Osteoblast (primary cell): Measurements from ENCODE around the gene MAP6. TPM values are rescaled to one million over a fixed set of nuclear protein-coding genes. Genes with fewer than 3 reads are reported as not detected.

Source experiments
- DNase-seq: peaks from one replicate; pipeline ENCODE4 v3.0.0; 2011; ENCODE audit warnings: low spot score, mixed read lengths; ENCODE audit not compliant: insufficient read length; ENCODE audit errors: missing footprints
- H2AFZ ChIP-seq: 2 replicates; pipeline ENCODE4 v1.6.0; 2011; ENCODE audit warnings: mild to moderate bottlenecking, low read length
- H3K27ac ChIP-seq: 2 replicates; pipeline ENCODE4 v1.5.1; 2011; ENCODE audit warnings: mild to moderate bottlenecking, low read depth, low read length, moderate library complexity
- H3K27me3 ChIP-seq: 2 replicates; pipeline ENCODE4 v1.6.0; 2012; ENCODE audit warnings: mild to moderate bottlenecking, control low read depth, inconsistent platforms, low read length, moderate library complexity; ENCODE audit not compliant: insufficient read depth
- H3K36me3 ChIP-seq: 2 replicates; pipeline ENCODE4 v1.5.1; 2011; ENCODE audit warnings: mild to moderate bottlenecking, low read length, control low read depth, moderate library complexity; ENCODE audit not compliant: insufficient read depth
- H3K4me1 ChIP-seq: 2 replicates; pipeline ENCODE4 v1.5.1; 2011; ENCODE audit warnings: mild to moderate bottlenecking, low read length, control low read depth, moderate library complexity; ENCODE audit not compliant: insufficient read depth
- H3K4me2 ChIP-seq: 2 replicates; pipeline ENCODE4 v1.6.0; 2011; ENCODE audit warnings: mild to moderate bottlenecking, low read length; ENCODE audit not compliant: insufficient read depth
- H3K4me3 ChIP-seq: fragments of 200-600 bp; sonication (generic); 3 replicates; pipeline ENCODE4 v1.5.1; 2012; ENCODE audit warnings: mild to moderate bottlenecking, low read length, inconsistent platforms; ENCODE audit not compliant: insufficient read depth
- H3K79me2 ChIP-seq: 2 replicates; pipeline ENCODE4 v1.6.0; 2012; ENCODE audit warnings: mild to moderate bottlenecking, low read length, control low read depth, inconsistent platforms; ENCODE audit not compliant: insufficient read depth
- H3K9me3 ChIP-seq: 2 replicates; pipeline ENCODE4 v1.5.1; 2011; ENCODE audit warnings: low read depth, low read length, control low read depth
- H4K20me1 ChIP-seq: 2 replicates; pipeline ENCODE4 v1.6.0; 2012; ENCODE audit warnings: mild to moderate bottlenecking, low read length, control low read depth; ENCODE audit not compliant: insufficient read depth
- CTCF ChIP-seq: IDR thresholded peaks from 2 replicates; pipeline ENCODE4 v1.5.1; 2011; ENCODE audit warnings: mild to moderate bottlenecking, low read depth, low read length, moderate library complexity; ENCODE audit errors: extremely low read depth
- small RNA-seq: library from RNA; depleted of rRNA; stranded (forward); fragments of <200 nt; gene quantifications from one replicate; pipeline ENCODE3, GENCODE V24; 2012
- total RNA-seq: library from RNA; depleted of rRNA; stranded (reverse); fragments of >200 nt; gene quantifications from 2 replicates; pipeline ENCODE4 v1.2.3, GENCODE V29; 2012

Gene MAP6
- total RNA-seq, 1 donor, result 0.72 TPM

DNA sequence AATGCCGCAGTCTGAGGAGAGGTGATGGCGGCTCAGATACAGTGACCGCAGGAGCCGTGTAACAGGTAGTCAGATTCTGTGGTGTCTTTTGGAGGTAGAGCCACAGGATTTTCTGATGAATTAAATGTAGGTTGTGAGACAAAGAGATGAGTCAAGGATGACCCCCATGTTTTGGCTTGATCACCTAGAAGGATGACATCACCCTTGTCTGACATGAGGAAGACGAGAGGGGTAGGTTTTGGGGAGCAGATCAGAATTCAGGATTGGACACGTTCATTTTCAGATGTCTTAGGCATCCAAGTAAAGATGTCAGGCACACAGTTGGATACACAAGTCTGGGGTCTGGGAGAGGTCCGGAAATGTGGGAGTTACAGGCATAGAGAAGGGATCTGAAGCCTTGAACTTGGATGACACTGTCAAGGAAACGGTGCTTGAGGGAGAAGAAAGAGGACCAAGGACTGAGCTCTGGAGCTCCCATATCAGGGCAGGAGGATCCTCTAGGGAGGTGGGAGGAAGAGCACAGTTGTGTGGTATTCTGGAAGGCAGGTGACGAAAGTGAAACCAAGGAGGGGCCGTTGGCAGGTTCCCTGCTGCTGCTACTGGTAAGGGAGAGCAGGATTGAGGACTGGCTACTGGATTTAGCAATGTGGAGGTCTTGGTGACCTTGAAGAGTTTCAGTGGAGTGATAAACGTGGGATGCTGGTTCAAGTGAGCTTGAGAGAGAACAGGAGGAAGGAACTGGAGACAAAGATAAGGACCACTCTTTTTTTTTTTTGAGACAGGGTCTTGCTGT, 130.5 kb downstream of the MAP6 start:
- H3K4me3 ChIP-seq, result no peak overlapping the region
- peaks cover 6% of the 10 kb centered on the region for H3K4me1 ChIP-seq
- H3K4me2 ChIP-seq, result no peak overlapping the region
- H2AFZ ChIP-seq, result no peak overlapping the region
- H3K36me3 ChIP-seq, result no peaks in the 10 kb centered on the region
- H3K27ac ChIP-seq, result no peak overlapping the region
- no peaks in the 10 kb centered on the region for H3K9me3 ChIP-seq
- no peaks in the 10 kb centered on the region for H3K79me2 ChIP-seq
- peak; percentile 34 for DNase-seq
- no peaks in the 10 kb centered on the region for H4K20me1 ChIP-seq
- TF ChIP-seq CTCF, result no peak
- H3K27me3 ChIP-seq, result peaks cover 3% of the 10 kb centered on the region

DNA sequence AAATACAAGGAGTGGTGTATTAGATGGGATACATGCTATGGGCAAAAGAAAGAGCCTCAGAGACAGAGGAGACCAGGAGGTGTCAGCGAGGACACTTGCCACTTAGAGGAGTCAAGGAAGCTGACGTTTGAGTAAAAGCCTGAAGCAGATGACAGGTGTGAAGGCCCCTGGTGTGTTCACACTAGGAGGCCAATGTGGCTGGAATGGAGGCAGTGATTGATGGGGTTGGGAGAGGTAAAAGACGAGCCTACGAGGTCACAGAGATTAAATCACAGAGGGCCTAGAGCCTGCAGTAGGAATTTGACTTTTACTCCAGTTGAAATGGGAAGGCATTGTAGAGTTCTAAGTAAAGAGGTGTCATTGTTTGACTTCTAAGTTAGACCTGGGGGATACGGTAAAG, 131.1 kb downstream of the MAP6 start:
- H3K4me2 ChIP-seq, result no peak overlapping the region
- no peaks in the 10 kb centered on the region for H3K9me3 ChIP-seq
- TF ChIP-seq CTCF, result no peak
- H3K79me2 ChIP-seq, result no peaks in the 10 kb centered on the region
- no peaks in the 10 kb centered on the region for H3K36me3 ChIP-seq
- no peaks in the 10 kb centered on the region for H4K20me1 ChIP-seq
- no peak overlapping the region for H2AFZ ChIP-seq
- no peak for DNase-seq
- no peak overlapping the region for H3K27ac ChIP-seq
- H3K4me3 ChIP-seq, result no peak overlapping the region
- H3K27me3 ChIP-seq, result peaks cover 3% of the 10 kb centered on the region
- peaks cover 6% of the 10 kb centered on the region for H3K4me1 ChIP-seq

Small RNA genes within 50 kb of the gene (small RNA-seq; reads per million reads assigned to genes)
- gene AP001922.4, result not detected

Other genes with a start within 250 kb of the MAP6 start
- gene KLHL35, start 235.8 kb downstream of the MAP6 start, total RNA-seq, result 2.4 and 4.3 TPM in 2 replicates
- 13.4 and 14.1 TPM in 2 replicates for gene GDPD5, start 143.1 kb downstream of the MAP6 start, total RNA-seq
- gene SERPINH1, start 106.8 kb downstream of the MAP6 start, total RNA-seq, result 1,145 and 1,318 TPM in 2 replicates
- not detected in 2 replicates for gene MOGAT2, start 48.8 kb upstream of the MAP6 start, total RNA-seq
- 2.9 and 3.6 TPM in 2 replicates for gene DGAT2, start 99.7 kb upstream of the MAP6 start, total RNA-seq
- 28.2 and 30.4 TPM in 2 replicates for gene UVRAG, start 146.2 kb upstream of the MAP6 start, total RNA-seq